Measurements from ENCODE around the gene CMIP. TPM values are rescaled to one million over a fixed set of nuclear protein-coding genes. Genes with fewer than 3 reads are reported as not detected.

Gene CMIP
- total RNA-seq, 2 donors from 2014 or later, result 28.5 to 57.5 TPM

- Mint-ChIP-seq H3K27me3 (no peaks in the 10 kb centered on the region), H3K27ac (no peak overlapping the region), H3K4me1 (peaks cover 6% of the 10 kb centered on the region), H3K36me3 (ENCODE audit: low read depth) (no peaks in the 10 kb centered on the region), H3K4me3 (no peak overlapping the region), H3K9me3 (no peaks in the 10 kb centered on the region)
- no peak for ATAC-seq (replicated peaks)
These were observed 134.2 kb downstream of the CMIP start for GRCh38 chr16:81578636-81579413.

- H3K36me3 Mint-ChIP-seq (ENCODE audit: low read depth), result peaks cover 5% of the 10 kb centered on the region
- no peak overlapping the region for H3K4me3 Mint-ChIP-seq
- ATAC-seq (replicated peaks), result no peak
- no peaks in the 10 kb centered on the region for H3K27me3 Mint-ChIP-seq
- no peak overlapping the region for H3K27ac Mint-ChIP-seq
- H3K9me3 Mint-ChIP-seq, result no peaks in the 10 kb centered on the region
- peaks cover 6% of the 10 kb centered on the region for H3K4me1 Mint-ChIP-seq
These were observed 136.5 kb downstream of the CMIP start for GRCh38 chr16:81581107-81581506.

- H3K27ac Mint-ChIP-seq, result peak overlapping the region; percentile 31
- H3K9me3 Mint-ChIP-seq, result no peaks in the 10 kb centered on the region
- no peak overlapping the region for H3K4me3 Mint-ChIP-seq
- peaks cover 5% of the 10 kb centered on the region for H3K36me3 Mint-ChIP-seq (ENCODE audit: low read depth)
- H3K4me1 Mint-ChIP-seq, result peaks cover 13% of the 10 kb centered on the region
- H3K27me3 Mint-ChIP-seq, result no peaks in the 10 kb centered on the region
- ATAC-seq (replicated peaks), result no peak
These were observed 138.2 kb downstream of the CMIP start for GRCh38 chr16:81582655-81583441.

- Mint-ChIP-seq H3K36me3 (ENCODE audit: low read depth) (peaks cover 16% of the 10 kb centered on the region), H3K27ac (peak overlapping the region; percentile 42), H3K9me3 (no peaks in the 10 kb centered on the region), H3K4me1 (peaks cover 20% of the 10 kb centered on the region), H3K4me3 (no peak overlapping the region), H3K27me3 (no peaks in the 10 kb centered on the region)
- ATAC-seq (replicated peaks), result no peak
These were observed 139.5 kb downstream of the CMIP start for GRCh38 chr16:81583893-81584631.

GRCh38 chr16:81585785-81586184, 141.2 kb downstream of the CMIP start:
- Mint-ChIP-seq H3K27ac (peak overlapping the region; percentile 36), H3K9me3 (no peaks in the 10 kb centered on the region), H3K36me3 (ENCODE audit: low read depth) (peaks cover 19% of the 10 kb centered on the region), H3K4me3 (no peak overlapping the region), H3K27me3 (no peaks in the 10 kb centered on the region), H3K4me1 (peaks cover 19% of the 10 kb centered on the region)
- no peak for ATAC-seq (replicated peaks)

- no peak for ATAC-seq (replicated peaks)
- no peaks in the 10 kb centered on the region for H3K9me3 Mint-ChIP-seq
- H3K4me3 Mint-ChIP-seq, result no peak overlapping the region
- no peaks in the 10 kb centered on the region for H3K27me3 Mint-ChIP-seq
- peak overlapping the region; percentile 36 for H3K27ac Mint-ChIP-seq
- peaks cover 19% of the 10 kb centered on the region for H3K36me3 Mint-ChIP-seq (ENCODE audit: low read depth)
- peaks cover 18% of the 10 kb centered on the region for H3K4me1 Mint-ChIP-seq
These were observed 141.8 kb downstream of the CMIP start for GRCh38 chr16:81586417-81586816.

GRCh38 chr16:81586977-81587625, 142.5 kb downstream of the CMIP start:
- no peak overlapping the region for H3K4me3 Mint-ChIP-seq
- no peaks in the 10 kb centered on the region for H3K9me3 Mint-ChIP-seq
- H3K27me3 Mint-ChIP-seq, result no peaks in the 10 kb centered on the region
- H3K27ac Mint-ChIP-seq, result peak overlapping the region; percentile 36
- H3K4me1 Mint-ChIP-seq, result peaks cover 18% of the 10 kb centered on the region
- H3K36me3 Mint-ChIP-seq (ENCODE audit: low read depth), result peaks cover 19% of the 10 kb centered on the region
- no peak for ATAC-seq (replicated peaks)

- H3K4me1 Mint-ChIP-seq, result peaks cover 18% of the 10 kb centered on the region
- H3K36me3 Mint-ChIP-seq (ENCODE audit: low read depth), result peaks cover 19% of the 10 kb centered on the region
- H3K9me3 Mint-ChIP-seq, result no peaks in the 10 kb centered on the region
- no peaks in the 10 kb centered on the region for H3K27me3 Mint-ChIP-seq
- H3K4me3 Mint-ChIP-seq, result no peak overlapping the region
- peak overlapping the region; percentile 13 for H3K27ac Mint-ChIP-seq
- ATAC-seq (replicated peaks), result no peak
These were observed 143.1 kb downstream of the CMIP start for GRCh38 chr16:81587626-81588160.

GRCh38 chr16:81588326-81589081, 143.9 kb downstream of the CMIP start:
- peak; percentile 57 for ATAC-seq (replicated peaks)
- Mint-ChIP-seq H3K9me3 (no peaks in the 10 kb centered on the region), H3K27ac (peak overlapping the region; percentile 13), H3K4me3 (no peak overlapping the region), H3K36me3 (ENCODE audit: low read depth) (peaks cover 19% of the 10 kb centered on the region), H3K4me1 (peaks cover 18% of the 10 kb centered on the region), H3K27me3 (no peaks in the 10 kb centered on the region)

GRCh38 chr16:81589975-81590650, 145.5 kb downstream of the CMIP start:
- Mint-ChIP-seq H3K4me1 (peaks cover 18% of the 10 kb centered on the region), H3K27ac (peak overlapping the region; percentile 62), H3K9me3 (no peaks in the 10 kb centered on the region), H3K27me3 (no peaks in the 10 kb centered on the region), H3K36me3 (ENCODE audit: low read depth) (peaks cover 14% of the 10 kb centered on the region), H3K4me3 (no peak overlapping the region)
- no peak for ATAC-seq (replicated peaks)

- H3K36me3 Mint-ChIP-seq (ENCODE audit: low read depth), result peaks cover 14% of the 10 kb centered on the region
- peaks cover 25% of the 10 kb centered on the region for H3K4me1 Mint-ChIP-seq
- no peak for ATAC-seq (replicated peaks)
- no peaks in the 10 kb centered on the region for H3K27me3 Mint-ChIP-seq
- H3K4me3 Mint-ChIP-seq, result no peak overlapping the region
- peak overlapping the region; percentile 62 for H3K27ac Mint-ChIP-seq
- H3K9me3 Mint-ChIP-seq, result no peaks in the 10 kb centered on the region
These were observed 146.3 kb downstream of the CMIP start for GRCh38 chr16:81590714-81591544.

- H3K9me3 Mint-ChIP-seq, result no peaks in the 10 kb centered on the region
- no peaks in the 10 kb centered on the region for H3K27me3 Mint-ChIP-seq
- no peak overlapping the region for H3K4me3 Mint-ChIP-seq
- H3K36me3 Mint-ChIP-seq (ENCODE audit: low read depth), result peaks cover 14% of the 10 kb centered on the region
- peak overlapping the region; percentile 62 for H3K27ac Mint-ChIP-seq
- H3K4me1 Mint-ChIP-seq, result peaks cover 24% of the 10 kb centered on the region
- ATAC-seq (replicated peaks), result no peak
These were observed 146.9 kb downstream of the CMIP start for GRCh38 chr16:81591545-81591870.
